Sigmoid colon (tissue), 4 donors: ENCODE measurements around the gene STARD9.

ENCODE experiments used
- EP300 ChIP-seq, 4 donors: sonication (generic); formaldehyde crosslinking; IDR thresholded peaks; one replicate each; pipeline ENCODE4 v1.6.1; 2017; ENCODE audit warnings: antibody characterized with exemption in 4 of 4
- POLR2A ChIP-seq, 2 donors: fragments of 450-650 bp; IDR thresholded peaks; one replicate each; pipeline ENCODE4 v1.6.1; 2016; ENCODE audit warnings: antibody characterized with exemption in 2 of 2, mild to moderate bottlenecking in 2 of 2, moderate library complexity in 2 of 2

GRCh38 chr15:42628761-42629160 lies 53.4 kb downstream of the STARD9 start:
- no peak for TF ChIP-seq POLR2A (IDR thresholded peaks at IDR 0.05)
- TF ChIP-seq EP300 (IDR thresholded peaks at IDR 0.05) = no peak
